GM18498 (cell line): ENCODE results near the gene GNAI1.

Source experiments
- ATAC-seq: cut with Tn5 transposase; IDR thresholded peaks from one replicate; pipeline ENCODE4 v1.9.1; 2021; ENCODE audit warnings: mild to moderate bottlenecking, moderate library complexity; ENCODE audit not compliant: unreplicated experiment

GNAI1 gene

DNA sequence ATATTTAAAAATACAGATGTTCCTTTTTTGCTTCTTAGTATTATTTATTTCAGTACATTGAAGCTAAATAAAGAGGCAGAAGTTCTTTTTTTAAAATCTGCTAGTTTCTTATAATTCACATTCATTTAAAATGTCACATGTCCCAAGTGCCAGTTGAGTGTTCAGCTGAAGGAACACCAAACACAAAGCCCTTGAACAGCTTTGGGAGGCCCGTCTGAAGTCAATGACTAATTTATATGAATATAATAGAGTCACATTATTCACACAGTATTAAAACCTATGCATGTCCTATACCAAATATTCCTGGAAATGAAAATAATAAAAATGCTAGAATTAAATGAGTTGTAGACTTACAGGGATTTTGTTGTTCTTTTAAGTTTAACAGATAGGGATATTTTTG is 70.3 kb downstream of the GNAI1 start:
- ATAC-seq, result no peak

DNA sequence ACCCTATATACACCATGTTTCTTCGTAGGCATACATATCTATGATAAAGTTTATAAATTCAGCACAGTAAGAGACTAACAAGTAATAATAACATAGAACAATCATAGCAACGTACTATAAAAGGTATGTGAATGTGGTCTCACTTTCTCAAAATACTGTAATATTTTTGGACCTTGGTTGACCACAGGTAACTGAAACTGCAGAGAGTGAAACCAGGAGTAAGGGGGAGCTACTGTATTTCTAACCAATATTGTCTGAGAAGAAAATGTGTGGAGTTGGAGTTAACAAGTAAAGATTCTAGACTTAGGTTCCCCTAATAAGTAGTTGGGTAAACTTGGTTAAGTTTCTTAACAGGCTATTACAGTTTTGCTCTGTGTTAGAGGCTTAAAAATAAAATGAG is 72.1 kb downstream of the GNAI1 start:
- peak; percentile 93 for ATAC-seq

DNA sequence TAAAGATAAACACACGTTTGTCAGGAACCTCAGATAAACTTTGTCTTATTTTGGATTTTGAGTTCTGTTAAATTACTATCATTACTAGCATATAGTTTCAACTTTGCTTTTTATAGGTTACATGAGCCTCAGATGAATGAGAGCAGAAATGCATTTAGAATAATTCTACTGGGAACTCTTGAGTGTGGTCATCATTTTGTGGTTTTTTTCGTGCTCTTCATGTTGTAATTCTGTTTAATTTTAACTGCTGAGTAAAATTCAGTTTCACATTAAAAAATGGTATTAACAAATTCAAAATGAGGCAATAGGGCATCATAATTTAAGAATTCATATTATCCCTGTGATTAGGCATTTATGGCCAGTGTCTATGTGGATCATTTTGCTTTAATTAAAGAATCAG is 72.9 kb downstream of the GNAI1 start:
- no peak for ATAC-seq

DNA sequence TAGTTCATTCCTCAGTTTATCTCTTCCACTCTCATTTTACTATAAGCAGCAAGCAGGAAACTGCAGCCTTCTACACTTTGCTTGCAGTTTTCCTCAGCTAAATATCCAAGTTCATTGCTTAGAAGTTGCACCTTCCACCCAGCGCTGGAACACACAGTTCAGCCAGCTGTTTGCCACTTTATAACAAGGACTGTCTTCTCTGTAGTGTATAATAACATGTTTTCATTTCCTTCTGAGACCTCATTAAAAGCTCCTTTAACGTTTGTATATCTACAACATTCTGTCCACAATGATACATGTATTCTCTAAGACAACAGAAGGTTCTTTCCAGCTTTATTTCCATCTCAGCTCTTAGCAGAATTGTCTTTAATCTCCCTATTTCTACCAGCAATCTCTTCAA is 74.1 kb downstream of the GNAI1 start:
- no peak for ATAC-seq

DNA sequence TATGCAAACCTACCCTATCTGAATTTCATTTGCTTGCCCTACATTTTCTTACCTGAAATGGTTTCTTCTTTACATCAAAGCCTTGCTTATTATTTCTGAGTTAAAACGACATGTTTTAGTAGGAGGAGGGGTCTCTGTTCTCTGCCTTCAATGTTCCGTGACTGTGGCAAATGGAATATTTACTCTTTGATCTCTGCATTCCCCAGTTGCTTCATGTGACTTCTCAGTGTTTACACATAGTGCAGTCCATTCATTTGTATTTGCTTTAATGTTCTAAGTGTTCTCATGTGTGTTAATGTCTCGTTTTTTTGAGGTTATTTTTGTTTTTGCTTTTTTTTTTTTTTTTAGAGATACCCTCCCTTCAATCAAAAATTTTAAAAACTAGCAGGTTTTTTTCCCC is 75.8 kb downstream of the GNAI1 start:
- no peak for ATAC-seq

DNA sequence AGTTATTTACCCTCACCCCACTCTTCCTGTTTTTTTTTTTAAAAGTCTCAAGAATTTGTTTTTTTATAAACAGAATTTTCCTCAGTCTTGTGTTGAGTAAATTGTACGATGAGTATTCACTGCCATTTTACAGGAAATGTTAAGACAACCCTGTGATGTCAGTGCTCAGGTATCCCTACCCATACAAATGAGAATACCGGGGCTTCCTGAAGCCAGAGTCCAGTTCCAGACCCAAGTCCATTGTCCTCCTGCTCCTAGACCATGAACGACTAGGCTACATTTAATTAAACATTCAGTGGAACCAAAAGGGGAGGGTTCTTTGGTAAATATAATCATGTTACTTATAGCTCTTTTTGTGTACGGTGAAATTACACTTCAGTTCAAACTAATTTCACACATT is 79.2 kb downstream of the GNAI1 start:
- ATAC-seq, result no peak

DNA sequence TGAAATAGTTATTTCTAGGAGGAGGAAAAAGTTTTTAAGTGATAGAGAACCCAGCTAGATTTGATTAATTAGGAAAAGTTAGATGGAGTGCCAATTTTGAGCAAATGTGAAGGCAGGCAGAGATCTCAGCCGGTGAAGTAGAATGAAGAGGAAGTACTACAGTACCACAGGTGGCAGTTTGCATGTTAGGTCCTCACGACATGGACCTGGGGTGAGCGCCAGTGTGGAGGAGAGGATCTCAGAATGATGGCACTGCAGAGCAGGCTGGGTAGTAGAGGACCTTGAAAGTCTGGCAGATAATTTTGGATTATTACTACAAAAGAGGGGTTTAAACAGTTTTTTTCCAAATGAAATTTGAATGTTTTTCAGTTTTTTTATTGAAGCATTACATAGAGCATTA is 81.1 kb downstream of the GNAI1 start:
- no peak for ATAC-seq

DNA sequence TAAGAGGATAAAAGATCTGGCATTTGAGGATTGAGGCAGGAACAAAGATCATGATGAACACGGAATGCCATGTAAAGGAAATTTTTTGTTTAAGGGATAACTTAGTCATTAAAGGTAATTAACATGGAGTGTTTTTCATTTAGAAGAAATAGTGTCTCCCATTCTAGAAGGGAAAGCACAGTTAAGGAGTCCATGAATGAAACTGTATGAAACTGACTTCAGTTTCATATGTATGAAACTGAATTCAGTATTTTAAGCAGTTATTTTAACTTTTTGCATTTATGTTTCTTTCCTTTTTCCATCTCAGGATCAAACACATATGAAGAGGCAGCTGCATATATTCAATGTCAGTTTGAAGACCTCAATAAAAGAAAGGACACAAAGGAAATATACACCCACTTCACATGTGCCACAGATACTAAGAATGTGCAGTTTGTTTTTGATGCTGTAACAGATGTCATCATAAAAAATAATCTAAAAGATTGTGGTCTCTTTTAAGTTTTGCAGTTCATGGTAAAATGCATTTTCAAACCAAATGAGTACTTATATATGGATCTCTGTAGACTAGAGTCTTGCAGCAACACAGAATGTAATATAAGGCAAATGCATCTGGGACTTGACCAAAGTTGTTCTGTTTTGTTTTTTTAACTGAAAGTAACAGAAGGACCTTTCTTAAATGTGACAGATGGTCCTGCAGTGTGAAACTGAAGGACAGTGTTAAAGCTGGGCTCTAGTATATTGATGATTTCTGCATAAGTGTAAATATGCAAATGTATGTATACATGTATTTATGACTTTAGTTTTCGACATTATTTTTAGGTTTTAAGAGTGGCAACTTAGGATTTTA is 82.6 kb downstream of the GNAI1 start:
- ATAC-seq, result no peak

DNA sequence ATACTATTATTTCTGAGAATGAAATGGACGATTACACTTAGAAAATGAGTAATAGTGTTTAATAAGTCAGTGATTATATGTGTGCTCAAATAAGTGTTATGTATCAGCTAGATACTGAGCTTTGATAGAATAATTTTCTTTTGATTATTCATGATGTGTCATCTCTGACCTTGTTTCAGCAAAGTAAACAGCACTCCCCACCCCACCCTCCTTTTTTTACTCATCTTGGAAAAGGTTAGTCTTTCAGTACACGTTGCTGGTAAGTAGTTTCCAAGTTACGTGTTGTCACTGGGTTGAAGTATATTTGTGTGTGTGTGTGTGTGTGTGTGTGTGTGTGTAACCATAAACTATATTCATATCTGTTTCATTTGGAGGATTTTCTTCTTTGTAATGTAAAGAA is 84.1 kb downstream of the GNAI1 start:
- no peak for ATAC-seq

DNA sequence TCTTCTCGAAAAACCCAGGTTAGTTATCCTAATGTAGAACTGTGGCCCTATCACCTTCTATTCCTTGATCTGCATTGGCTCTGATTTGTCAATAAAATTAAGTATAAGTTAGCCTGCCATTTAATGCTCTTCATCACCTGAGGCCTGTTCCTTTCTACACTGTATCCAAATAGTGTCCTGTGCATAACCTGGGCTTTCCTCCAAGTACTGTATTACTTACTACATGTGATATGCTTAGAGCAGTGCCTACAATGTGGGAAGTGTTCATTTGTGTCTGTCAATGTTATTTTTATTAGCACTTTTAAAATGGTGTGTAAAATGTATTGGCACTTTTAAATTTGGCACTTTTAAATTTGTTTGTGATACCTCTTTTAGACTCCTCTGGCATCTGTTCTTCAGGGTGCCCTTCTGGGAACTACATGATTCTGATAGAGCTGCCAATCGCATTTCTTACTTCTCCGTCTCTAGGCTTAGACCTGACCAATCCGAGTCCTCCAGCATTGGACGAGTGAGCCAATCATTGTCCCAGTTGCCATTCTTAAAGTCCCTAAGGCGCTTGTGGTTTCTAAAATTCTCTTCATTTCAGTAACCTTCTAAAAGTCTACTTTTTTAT is 85.5 kb downstream of the GNAI1 start:
- no peak for ATAC-seq

DNA sequence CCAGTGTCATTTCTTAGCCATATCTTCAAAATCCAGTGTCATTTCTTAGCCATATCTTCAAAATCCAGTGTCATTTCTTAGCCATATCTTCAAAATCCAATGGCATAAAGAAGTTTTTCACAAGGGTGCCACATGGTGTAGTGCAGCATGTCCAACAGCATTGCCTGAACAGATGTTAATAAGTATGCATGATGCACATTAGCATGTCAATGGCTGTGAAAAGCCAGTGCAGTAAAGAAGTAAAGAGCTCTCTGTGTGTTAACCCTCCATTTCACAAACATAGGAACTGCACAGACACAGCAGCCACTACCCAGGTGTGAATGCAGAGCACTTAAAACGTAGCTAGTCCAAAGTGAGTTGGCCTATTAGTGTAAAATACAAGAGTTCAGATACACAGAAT is 89.8 kb downstream of the GNAI1 start:
- ATAC-seq, result no peak

DNA sequence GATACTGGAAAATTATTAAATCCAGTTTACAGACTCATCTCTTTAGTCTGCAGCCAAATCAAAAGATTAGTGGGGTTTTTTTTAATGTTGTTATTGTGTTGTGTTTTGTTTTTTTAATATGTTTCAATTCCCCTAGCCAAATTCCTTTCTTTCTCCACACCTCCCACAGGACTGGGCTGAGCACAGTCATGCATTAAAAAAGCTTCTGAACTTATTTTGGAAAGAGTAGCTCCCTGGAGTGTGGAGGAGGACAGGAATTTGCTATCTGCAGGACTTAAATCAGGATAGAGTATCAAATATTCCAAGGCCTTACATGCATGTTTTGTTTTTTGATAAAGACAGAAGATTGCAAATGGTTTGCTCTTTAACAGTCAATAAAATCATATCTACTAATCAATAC is 90.7 kb downstream of the GNAI1 start:
- ATAC-seq, result no peak

DNA sequence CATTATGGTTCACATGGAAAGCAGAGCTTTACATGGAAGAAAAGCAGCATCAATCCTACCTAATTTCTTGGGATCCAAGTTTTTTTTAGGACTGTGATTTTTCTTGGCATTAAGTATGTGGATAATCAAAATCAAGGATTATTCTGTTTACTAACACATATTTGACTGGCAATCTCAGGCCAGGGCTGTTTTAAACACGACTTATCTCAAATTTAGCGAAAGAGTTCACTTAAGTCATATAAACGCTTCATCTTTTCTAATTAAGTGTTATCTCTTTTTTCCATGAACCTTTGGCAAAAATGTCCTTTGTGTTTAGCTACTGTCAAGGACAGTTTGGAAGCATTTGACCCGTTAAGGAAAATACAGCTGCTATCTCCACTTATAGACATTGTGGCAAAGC is 92.0 kb downstream of the GNAI1 start:
- no peak for ATAC-seq

DNA sequence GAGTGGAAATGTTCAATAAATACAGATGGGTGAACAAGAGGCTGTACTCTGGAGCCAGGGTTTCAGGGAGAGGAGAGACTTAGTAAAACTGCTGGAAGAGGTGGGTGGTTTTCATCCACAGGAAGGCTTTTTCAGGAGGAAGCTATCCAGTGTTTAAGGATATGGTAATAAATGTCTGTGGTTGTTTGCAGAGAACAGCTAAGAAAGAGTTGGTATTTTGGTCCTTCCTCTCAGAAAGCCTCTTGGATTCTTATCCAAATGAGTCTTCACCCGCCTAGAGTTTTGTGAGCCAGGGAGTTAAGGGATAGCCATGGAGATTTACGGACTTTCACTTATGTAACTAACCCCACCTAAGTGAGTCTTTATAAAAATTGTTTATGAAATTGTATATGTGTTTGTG is 95.7 kb downstream of the GNAI1 start:
- no peak for ATAC-seq

DNA sequence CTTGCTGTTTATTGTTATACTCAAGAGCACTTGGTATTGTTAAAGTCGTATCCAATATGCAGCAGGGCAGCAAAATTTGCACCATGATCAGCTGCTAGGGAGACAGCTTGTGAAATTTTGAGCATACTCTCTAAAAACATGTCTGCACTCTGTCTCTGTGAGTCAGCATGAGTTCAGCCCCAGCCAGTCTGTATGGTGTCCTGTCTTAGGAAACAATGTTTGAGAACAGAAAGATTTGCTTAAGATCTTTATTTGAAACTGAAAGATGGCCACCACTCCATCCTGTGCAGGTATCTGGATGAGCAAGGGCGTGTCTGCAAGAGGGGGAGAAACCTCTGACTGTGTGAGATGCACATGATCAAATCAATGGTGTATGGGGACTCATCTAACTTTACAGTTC is 97.1 kb downstream of the GNAI1 start:
- ATAC-seq, result no peak

DNA sequence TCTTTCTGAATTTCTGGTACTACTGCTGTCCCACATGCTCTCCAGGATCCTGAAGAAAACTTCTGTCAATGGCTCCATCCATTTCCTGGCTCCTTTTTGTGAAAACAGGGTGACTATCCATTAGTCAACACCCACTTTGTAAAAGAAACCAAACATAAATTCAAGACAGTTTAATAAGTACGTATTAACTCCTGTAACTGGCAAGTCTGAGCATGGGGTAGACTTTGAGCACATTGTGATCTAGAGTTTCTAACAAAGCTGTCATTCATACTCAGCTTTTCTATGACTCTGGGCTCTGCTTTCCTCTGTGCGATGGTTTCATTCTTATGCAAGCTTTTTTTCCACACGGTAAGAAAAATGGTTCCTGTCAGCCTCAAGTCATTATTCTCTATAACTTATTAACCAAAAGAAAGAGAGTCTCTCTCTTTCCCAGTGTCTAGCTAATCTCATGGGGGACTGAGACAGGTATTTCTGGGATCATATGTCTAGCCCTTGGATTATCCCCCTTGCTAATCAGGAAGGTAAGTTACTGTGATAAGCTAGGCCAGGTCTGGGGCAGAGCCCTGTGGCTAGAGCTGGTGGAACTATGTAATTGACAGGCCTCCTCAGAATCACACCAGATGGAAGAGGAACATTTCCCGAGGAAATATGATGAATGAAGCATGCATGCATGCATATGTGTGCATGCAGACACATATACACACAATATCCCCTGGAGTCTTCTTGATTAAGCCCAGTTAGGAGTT is 98.5 kb downstream of the GNAI1 start:
- ATAC-seq, result no peak

DNA sequence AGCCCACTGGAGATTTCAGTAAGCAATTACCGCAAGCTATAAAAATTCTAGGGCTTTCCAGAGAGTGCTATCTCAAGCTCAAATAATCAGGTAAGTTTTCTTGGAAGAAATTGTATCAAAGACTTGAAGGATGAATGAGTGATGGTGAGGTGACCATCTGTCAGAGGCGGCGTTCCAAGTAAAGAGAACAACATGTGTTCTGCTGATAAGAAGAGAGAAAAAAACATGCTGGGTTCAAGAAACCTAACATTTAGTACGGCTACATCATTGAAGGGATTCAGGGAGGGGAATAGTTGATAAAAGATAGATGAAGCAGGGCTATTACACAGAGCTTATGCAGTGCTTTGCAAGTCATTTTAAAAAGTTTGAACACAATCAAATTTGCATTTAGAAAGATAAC is 100.7 kb downstream of the GNAI1 start:
- no peak for ATAC-seq

DNA sequence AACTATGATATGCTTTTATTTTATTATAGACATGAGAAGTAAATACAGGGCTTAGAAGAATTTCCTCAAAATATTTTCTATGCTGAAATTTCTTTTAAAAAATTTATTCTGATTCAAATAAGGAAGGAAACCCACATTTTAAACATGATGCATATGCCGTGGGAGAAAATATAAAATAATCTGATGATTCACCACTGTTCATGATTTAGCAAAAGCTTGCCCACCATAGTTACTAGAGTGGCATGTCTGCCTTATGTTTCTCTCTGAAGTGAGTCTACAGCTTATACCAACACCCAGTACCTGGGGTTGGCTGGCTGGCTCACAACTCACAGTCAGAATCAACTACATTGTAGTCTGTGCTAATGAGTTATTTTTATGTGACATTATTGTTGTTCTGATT is 102.0 kb downstream of the GNAI1 start:
- no peak for ATAC-seq

DNA sequence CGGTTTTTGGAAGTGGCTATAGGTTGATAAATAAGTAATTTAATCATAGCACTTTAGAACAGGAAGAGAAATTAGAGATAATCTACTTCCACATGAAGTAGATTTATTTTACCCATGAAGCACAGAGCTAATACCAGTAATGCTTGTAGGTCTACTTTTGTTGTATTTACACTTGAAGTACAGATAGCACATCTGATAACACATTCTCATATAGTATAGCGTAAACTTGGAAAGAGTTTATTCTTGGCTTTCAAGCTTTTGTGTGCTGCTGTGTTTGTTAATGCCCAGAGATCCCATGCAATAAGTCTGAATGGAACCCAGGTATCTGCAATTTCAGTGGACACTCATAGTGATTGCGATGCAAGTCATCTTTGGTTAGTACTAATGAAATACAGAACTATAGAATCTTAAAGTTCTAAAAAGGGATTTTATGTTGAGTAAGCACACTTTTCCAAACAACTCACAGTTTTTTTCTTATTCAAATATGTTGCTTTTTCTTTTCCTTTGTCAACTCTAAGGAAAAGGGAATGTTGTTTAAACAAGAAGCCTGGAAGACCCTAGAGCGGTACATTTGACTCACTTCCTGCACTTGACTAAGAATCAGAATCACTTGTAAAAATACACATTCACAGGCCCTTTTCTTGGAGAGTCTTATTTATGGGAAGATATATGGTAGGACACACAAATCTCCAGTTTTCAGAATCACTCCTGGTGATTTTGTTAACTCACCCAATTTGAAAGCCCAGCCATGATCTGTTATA is 105.8 kb downstream of the GNAI1 start:
- ATAC-seq, result no peak

DNA sequence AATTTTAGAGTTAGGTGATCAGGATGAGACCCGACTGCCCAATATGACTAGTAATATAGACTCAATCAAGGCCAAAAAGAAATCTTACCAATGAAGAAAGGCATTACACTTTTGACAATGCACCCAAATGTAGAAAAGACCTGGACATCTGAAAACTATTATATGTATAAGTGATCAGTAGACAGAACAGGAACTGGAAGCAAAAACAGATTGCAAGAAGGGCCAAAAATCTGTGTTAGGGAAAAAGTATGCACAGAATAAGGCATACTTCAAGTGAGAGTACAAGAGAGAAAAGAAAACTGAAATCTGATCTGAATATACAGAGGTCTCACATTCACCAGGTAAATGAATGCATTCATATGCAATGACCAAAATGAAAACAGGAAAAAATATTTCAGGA is 107.0 kb downstream of the GNAI1 start:
- ATAC-seq, result no peak

DNA sequence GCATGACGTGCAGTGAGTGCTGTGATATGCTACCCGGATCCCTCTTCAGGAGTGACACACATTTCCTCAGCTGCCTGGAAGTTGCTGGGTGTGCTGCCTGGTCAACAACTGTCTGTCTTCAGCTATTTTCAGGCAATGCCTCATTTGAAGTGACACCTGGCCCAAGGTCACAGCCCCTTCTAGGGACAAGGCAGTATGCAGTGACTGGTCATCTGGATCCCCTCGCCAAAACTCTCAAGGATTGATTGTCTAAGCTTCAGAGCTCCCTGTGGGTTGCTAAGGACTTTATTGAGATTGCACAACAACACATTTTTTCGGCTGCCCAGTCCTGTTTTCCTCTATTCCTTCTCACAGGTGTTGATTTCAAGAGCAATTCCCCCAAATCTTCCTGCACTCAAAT is 108.8 kb downstream of the GNAI1 start:
- no peak for ATAC-seq
